Ovary (tissue), 9 donors: ENCODE results near the gene SMAD5. TPM values are rescaled to one million over a fixed set of nuclear protein-coding genes. Genes with fewer than 3 reads are reported as not detected.

ENCODE experiments used
- DNase-seq, 5 donors: peaks; one replicate each; pipeline ENCODE4 v3.0.0-alpha.2; 2019 to 2020
- H3K27ac ChIP-seq, 2 donors: fragments of 200-600 bp; one replicate each; pipeline versions ENCODE4 v1.5.1 to v1.8.0; 2019 to 2022
- H3K27me3 ChIP-seq: fragments of 200-600 bp; one replicate; pipeline ENCODE4 v1.8.0; 2022
- H3K36me3 ChIP-seq: fragments of 200-600 bp; sonication (generic); one replicate; pipeline ENCODE4 v1.5.1; 2019
- H3K4me1 ChIP-seq: one replicate; pipeline ENCODE4 v1.8.1; 2013; ENCODE audit warnings: mild to moderate bottlenecking, moderate library complexity; ENCODE audit not compliant: insufficient read depth
- H3K4me3 ChIP-seq: fragments of 200-600 bp; sonication (generic); one replicate; pipeline ENCODE4 v1.5.1; 2017
- H3K9me3 ChIP-seq, 2 donors: fragments of 200-600 bp in 1 of 2; sonication (generic) in 1 of 2; one replicate each; pipeline versions ENCODE4 v1.5.1 to v1.8.1; 2013 to 2019; ENCODE audit warnings: mild to moderate bottlenecking in 1 of 2, moderate library complexity in 1 of 2
- CTCF ChIP-seq, 3 donors: fragments of 450-650 bp in 2 of 3; fragments of 200-600 bp in 1 of 3; IDR thresholded peaks; one replicate each; pipeline versions ENCODE4 v1.5.1 to v1.8.0; 2016 to 2022; ENCODE audit warnings: antibody characterized with exemption in 3 of 3, mild to moderate bottlenecking in 1 of 3
- EP300 ChIP-seq: sonication (generic); formaldehyde crosslinking; IDR thresholded peaks from one replicate; pipeline ENCODE4 v1.6.1; 2017; ENCODE audit warnings: antibody characterized with exemption
- POLR2A ChIP-seq: fragments of 450-650 bp; IDR thresholded peaks from one replicate; pipeline ENCODE4 v1.6.1; 2017; ENCODE audit warnings: antibody characterized with exemption, mild to moderate bottlenecking, moderate library complexity
- WGBS, 3 donors: extraction: QIAGEN DNeasy Blood & Tissue Kit in 1 of 3; methylation state at CpG; one replicate each; pipeline versions ENCODE4 v1.1.5 to v1.1.7; 2013 to 2017; 5-methylcytosine and 5-hydroxymethylcytosine counted together
- intact Hi-C, 4 donors: fragments of 100-400 bp; cut with DNase I; formaldehyde crosslinking; loops; one replicate each; pipeline versions ENCODE4 v1.11.0 to v1.15.1; 2022 to 2023
- polyA plus RNA-seq, 2 donors: library from polyadenylated mRNA; stranded (reverse); fragments of 200-250 nt in 1 of 2; fragments of 350-450 nt in 1 of 2; fragmentation: Illumina TruSeq in 1 of 2; extraction: RNeasy Lipid Tissue Mini Kit (QIAGEN cat#74804) in 1 of 2; gene quantifications; one replicate each; pipeline ENCODE4 v1.2.3, GENCODE V29; 2013 to 2014
- total RNA-seq, 7 donors: library from RNA; depleted of rRNA in 2 of 7; stranded (reverse); fragments of >200 nt in 2 of 7; fragmentation: NEBNext Ultra II Directional in 3 of 7; extraction: Animal tissue kit (Norgen Biotek cat#: 25700) in 3 of 7; gene quantifications; one replicate each; pipeline versions ENCODE4 v1.1.0 to v1.2.4, GENCODE V29; 2016 to 2023
- donor health status: DM: no; HTN: no; CAD: no; lungs with moderate emphysema.
- donor health status: DM: no; HTN: no; CAD: no.
- donor health status: Bipolar disorder and iron deficiency.
- donor health status: DM: yes; HTN: yes; CAD: no.
- donor health status: DM: no; HTN: no; CAD: no.
- donor health status: DM: yes; HTN: yes; CAD: no.

The SMAD5 gene
- total and polyA plus RNA-seq, 9 donors = 20.3 to 130 (median 108) TPM

- Histone ChIP-seq H3K4me3 (no peak overlapping the region), H3K4me1 (no peaks in the 10 kb centered on the region), H3K27me3 (no peaks in the 10 kb centered on the region), H3K9me3 (no peaks in the 10 kb centered on the region), H3K36me3 (no peaks in the 10 kb centered on the region), H3K27ac (no peak overlapping the region)
- no peak for DNase-seq
- intact Hi-C loops = no loop called here
- TF ChIP-seq EP300 (no peak), CTCF (IDR thresholded peaks at IDR 0.05) (no peak), POLR2A (no peak)
- 94 to 95% (median 95%) methylated on average over 8 of the region's 8 CpGs for WGBS, 3 donors
Observed at GRCh38 chr5:136205061-136205702, 72.5 kb downstream of the SMAD5 start.

- TF ChIP-seq CTCF (IDR thresholded peaks at IDR 0.05) (no peak), EP300 (no peak), POLR2A (no peak)
- Histone ChIP-seq H3K27me3 (no peaks in the 10 kb centered on the region), H3K27ac (no peak overlapping the region), H3K4me3 (no peak overlapping the region), H3K9me3 (no peaks in the 10 kb centered on the region), H3K4me1 (no peaks in the 10 kb centered on the region), H3K36me3 (no peaks in the 10 kb centered on the region)
- 79 to 88% (median 84%) methylated on average over 4 of the region's 4 CpGs for WGBS, 3 donors
- no peak for DNase-seq
- intact Hi-C loops = no loop called here
Observed at GRCh38 chr5:136205941-136206340, 73.3 kb downstream of the SMAD5 start.

GRCh38 chr5:136206361-136206760, 73.7 kb downstream of the SMAD5 start:
- no peak for DNase-seq
- H3K36me3 ChIP-seq = no peaks in the 10 kb centered on the region
- TF ChIP-seq EP300 = no peak
- TF ChIP-seq POLR2A = no peak
- TF ChIP-seq CTCF (IDR thresholded peaks at IDR 0.05) = no peak
- no peak overlapping the region for H3K4me3 ChIP-seq
- intact Hi-C loops = no loop called here
- H3K9me3 ChIP-seq = no peaks in the 10 kb centered on the region
- 74 to 77% (median 75%) methylated on average over 5 of the region's 5 CpGs for WGBS, 3 donors
- no peak overlapping the region for H3K27ac ChIP-seq
- no peaks in the 10 kb centered on the region for H3K4me1 ChIP-seq
- no peaks in the 10 kb centered on the region for H3K27me3 ChIP-seq

GRCh38 chr5:136207631-136208030, 75.0 kb downstream of the SMAD5 start:
- Histone ChIP-seq H3K36me3 (no peaks in the 10 kb centered on the region), H3K9me3 (no peaks in the 10 kb centered on the region), H3K4me3 (no peak overlapping the region), H3K27ac (no peak overlapping the region), H3K27me3 (no peaks in the 10 kb centered on the region), H3K4me1 (no peaks in the 10 kb centered on the region)
- 91 to 92% (median 91%) methylated on average over 7 of the region's 7 CpGs for WGBS, 3 donors
- intact Hi-C loops = no loop called here
- TF ChIP-seq CTCF (IDR thresholded peaks at IDR 0.05) = no peak
- TF ChIP-seq EP300 = no peak
- no peak for TF ChIP-seq POLR2A
- no peak for DNase-seq
